PC-3 (cell line): ENCODE results near the gene ZACN. TPM values are rescaled to one million over a fixed set of nuclear protein-coding genes. Genes with fewer than 3 reads are reported as not detected.

Experiments used
- ATAC-seq: fragments of 200-7000 bp; cut with Tn5 transposase; 2 replicates; pipeline ENCODE4 v1.9.1; 2020; ENCODE audit warnings: mild to moderate bottlenecking, moderate library complexity
- BruUV-seq: library from RNA; stranded (reverse); fragments of 400-500 nt; replicated peaks from 2 replicates; lab custom pipeline; 2021; lab: Mats Ljungman, UMichigan
- CTCF ChIA-PET: fragments of 300-600 bp; sonication (Branson Sonifier 250); formaldehyde crosslinking; loops from one replicate; lab custom pipeline; 2022; ENCODE audit warnings: antibody characterized with exemption; lab: Charles Lee
- POLR2A ChIA-PET: fragments of 300-600 bp; sonication (Branson Sonifier 250); formaldehyde crosslinking; loops from one replicate; lab custom pipeline; 2022; ENCODE audit warnings: antibody characterized with exemption; ENCODE audit not compliant: unreplicated experiment; lab: Charles Lee
- DNase-seq: peaks from one replicate; pipeline ENCODE4 v3.0.0-alpha.2; 2015
- H2AFZ ChIP-seq: fragments of 300-600 bp; sonication (generic); 2 replicates; pipeline ENCODE4 v1.6.0; 2016; ENCODE audit warnings: antibody characterized with exemption, low read length
- H3F3A ChIP-seq: fragments of 300-600 bp; sonication (generic); one replicate; pipeline ENCODE4 v1.6.0; 2017; ENCODE audit warnings: antibody characterized with exemption, low read length, control low read depth, mild to moderate bottlenecking; ENCODE audit not compliant: unreplicated experiment
- H3K27ac ChIP-seq: fragments of 300-600 bp; sonication (generic); 2 replicates; pipeline ENCODE4 v1.5.1; 2016; ENCODE audit warnings: mild to moderate bottlenecking, low read length
- H3K27me3 ChIP-seq: fragments of 300-600 bp; sonication (generic); 2 replicates; pipeline ENCODE4 v1.6.1; 2016; ENCODE audit warnings: low read length, mixed read lengths
- H3K36me3 ChIP-seq: fragments of 300-600 bp; sonication (generic); 2 replicates; pipeline ENCODE4 v1.6.1; 2016; ENCODE audit warnings: low read depth, mixed run types, low read length, mixed read lengths
- H3K4me1 ChIP-seq: fragments of 300-600 bp; sonication (generic); 2 replicates; pipeline ENCODE4 v1.5.1; 2016; ENCODE audit warnings: low read length; ENCODE audit not compliant: insufficient read depth
- H3K4me2 ChIP-seq: fragments of 300-600 bp; sonication (generic); 2 replicates; pipeline ENCODE4 v1.6.0; 2016; ENCODE audit warnings: low read length
- H3K4me3 ChIP-seq: fragments of 300-600 bp; sonication (generic); 2 replicates; pipeline ENCODE4 v1.5.1; 2016; ENCODE audit warnings: mild to moderate bottlenecking, low read length, mixed read lengths
- H3K79me2 ChIP-seq: fragments of 300-600 bp; sonication (generic); 2 replicates; pipeline ENCODE4 v1.6.1; 2017; ENCODE audit warnings: low read length, mixed read lengths
- H3K9ac ChIP-seq: fragments of 300-600 bp; sonication (generic); 2 replicates; pipeline ENCODE4 v1.6.0; 2016; ENCODE audit warnings: mild to moderate bottlenecking, low read length
- H3K9me2 ChIP-seq: fragments of 300-600 bp; sonication (generic); replicated peaks from 2 replicates; pipeline ENCODE4 v1.6.1; 2016; ENCODE audit warnings: mixed run types, low read length, mixed read lengths
- H3K9me3 ChIP-seq: fragments of 300-600 bp; sonication (generic); 2 replicates; pipeline ENCODE4 v1.6.1; 2016; ENCODE audit warnings: low read length, mixed read lengths
- H4K20me1 ChIP-seq: fragments of 300-600 bp; sonication (generic); 2 replicates; pipeline ENCODE4 v1.6.1; 2016; ENCODE audit warnings: low read length, mixed read lengths
- CTCF ChIP-seq: fragments of 300-600 bp; sonication (generic); conservative IDR thresholded peaks from 2 replicates; pipeline ENCODE4 v1.5.1; 2017; ENCODE audit warnings: antibody characterized with exemption, low read depth, mild to moderate bottlenecking, low read length
- EZH2 ChIP-seq: fragments of 300-600 bp; sonication (generic); IDR thresholded peaks from one replicate; pipeline ENCODE4 v1.6.1; 2017; ENCODE audit warnings: antibody characterized with exemption, mild to moderate bottlenecking, low read length; ENCODE audit not compliant: unreplicated experiment
- EZH2phosphoT487 ChIP-seq: fragments of 300-600 bp; sonication (generic); IDR thresholded peaks from 2 replicates; pipeline ENCODE4 v1.6.1; 2018; ENCODE audit warnings: mild to moderate bottlenecking, antibody characterized with exemption, low read length, borderline replicate concordance
- intact Hi-C: fragments of 100-400 bp; cut with micrococcal nuclease; formaldehyde crosslinking; loops from 2 replicates; pipeline ENCODE4 v1.9.0; 2023
- total RNA-seq: library from RNA; depleted of rRNA; stranded (reverse); fragments of >200 nt; gene quantifications from 2 replicates; pipeline ENCODE4 v1.2.3, GENCODE V29; 2014

Gene ZACN
- total RNA-seq, 1 experiment from 2014 or later, result 0.11 TPM

DNA sequence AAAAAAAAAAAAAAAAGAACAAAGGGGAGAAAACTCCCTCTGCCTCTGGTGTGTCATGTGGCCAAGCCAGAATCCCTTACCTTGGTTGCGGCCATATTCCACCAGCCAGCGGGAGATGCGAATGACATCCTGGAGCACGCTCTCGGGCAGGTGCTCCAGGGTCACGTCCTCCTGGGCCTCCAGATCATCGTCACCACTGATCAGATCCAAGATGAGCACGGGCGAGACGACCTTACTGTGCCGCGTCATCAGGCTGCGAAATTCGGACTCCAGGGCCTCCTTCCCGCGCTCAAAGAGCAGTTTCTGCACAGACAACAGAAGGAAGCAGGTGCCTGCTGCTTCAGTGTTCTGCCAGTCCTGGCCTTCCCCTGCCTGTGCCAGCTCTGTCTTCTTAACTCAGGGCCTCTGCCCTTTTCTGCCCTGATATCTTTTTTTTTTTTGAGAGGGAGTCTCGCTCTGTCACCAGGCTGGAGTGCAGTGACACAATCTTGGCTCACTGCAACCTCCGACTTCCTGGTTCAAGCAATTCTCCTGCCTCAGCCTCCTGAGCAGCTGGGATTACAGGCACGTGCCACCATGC is 18.8 kb downstream of the ZACN start:
- no peak for ATAC-seq
- Histone ChIP-seq H3K4me1 (peaks cover 9% of the 10 kb centered on the region; the same call in 1 of the 2 replicates), H3K4me3 (no peak overlapping the region), H3K36me3 (peaks cover 56% of the 10 kb centered on the region), H3K79me2 (peaks cover 18% of the 10 kb centered on the region), H3K27me3 (no peaks in the 10 kb centered on the region), H3K9me3 (no peaks in the 10 kb centered on the region), H3K9ac (no peak overlapping the region), H3K9me2 (no peaks in the 10 kb centered on the region), H4K20me1 (no peaks in the 10 kb centered on the region), H3F3A (no peaks in the 10 kb centered on the region), H2AFZ (no peak overlapping the region), H3K27ac (no peak overlapping the region), H3K4me2 (no peak overlapping the region)
- intact Hi-C loops, result no loop called here
- POLR2A ChIA-PET, result no interaction called here
- no TSS peak for BruUV-seq
- DNase-seq, result no peak
- TF ChIP-seq EZH2, result no peak
- no peak for TF ChIP-seq EZH2phosphoT487
- no peak for TF ChIP-seq CTCF
- CTCF ChIA-PET, result no interaction called here

GRCh38 chr17:76102944-76103273 is 23.9 kb downstream of the ZACN start:
- Histone ChIP-seq H3K79me2 (peaks cover 26% of the 10 kb centered on the region), H4K20me1 (no peaks in the 10 kb centered on the region), H3K9me2 (no peaks in the 10 kb centered on the region), H3K36me3 (peaks cover 18% of the 10 kb centered on the region), H3K27me3 (no peaks in the 10 kb centered on the region), H3K9ac (peak overlapping the region; percentile 87), H3K4me2 (peak overlapping the region; percentile 90), H3K27ac (peak overlapping the region; percentile 16), H3K9me3 (no peaks in the 10 kb centered on the region), H3K4me1 (peaks cover 15% of the 10 kb centered on the region), H3K4me3 (peak overlapping the region; percentile 95), H3F3A (no peaks in the 10 kb centered on the region), H2AFZ (peak overlapping the region; percentile 81)
- TF ChIP-seq EZH2, result no peak
- TF ChIP-seq EZH2phosphoT487, result no peak
- no peak for TF ChIP-seq CTCF
- no TSS peak for BruUV-seq
- ATAC-seq (peak; percentile 47), DNase-seq (peak; percentile 31)
- POLR2A ChIA-PET, result no interaction called here
- CTCF ChIA-PET, result interaction anchor here (0.8 kb wide), 1 partner anchor 144 kb away, joined by 5 read pairs; no protein-coding TSS in a partner anchor
- intact Hi-C loops, result loop anchor here (10.0 kb wide), 1 partner anchor 162 kb away; the partner anchor contains the start of gene UBALD2
